GM12872 (cell line): ENCODE data around the gene PRR14L.

Experiments
- TF ChIP-seq, protein P1 (sequence below): IDR thresholded peaks from 3 replicates; pipeline ENCODE4 v1.5.1; 2011; ENCODE audit warnings: low read depth, mild to moderate bottlenecking, low read length, moderate library complexity; ENCODE audit not compliant: insufficient read depth

PRR14L gene

DNA sequence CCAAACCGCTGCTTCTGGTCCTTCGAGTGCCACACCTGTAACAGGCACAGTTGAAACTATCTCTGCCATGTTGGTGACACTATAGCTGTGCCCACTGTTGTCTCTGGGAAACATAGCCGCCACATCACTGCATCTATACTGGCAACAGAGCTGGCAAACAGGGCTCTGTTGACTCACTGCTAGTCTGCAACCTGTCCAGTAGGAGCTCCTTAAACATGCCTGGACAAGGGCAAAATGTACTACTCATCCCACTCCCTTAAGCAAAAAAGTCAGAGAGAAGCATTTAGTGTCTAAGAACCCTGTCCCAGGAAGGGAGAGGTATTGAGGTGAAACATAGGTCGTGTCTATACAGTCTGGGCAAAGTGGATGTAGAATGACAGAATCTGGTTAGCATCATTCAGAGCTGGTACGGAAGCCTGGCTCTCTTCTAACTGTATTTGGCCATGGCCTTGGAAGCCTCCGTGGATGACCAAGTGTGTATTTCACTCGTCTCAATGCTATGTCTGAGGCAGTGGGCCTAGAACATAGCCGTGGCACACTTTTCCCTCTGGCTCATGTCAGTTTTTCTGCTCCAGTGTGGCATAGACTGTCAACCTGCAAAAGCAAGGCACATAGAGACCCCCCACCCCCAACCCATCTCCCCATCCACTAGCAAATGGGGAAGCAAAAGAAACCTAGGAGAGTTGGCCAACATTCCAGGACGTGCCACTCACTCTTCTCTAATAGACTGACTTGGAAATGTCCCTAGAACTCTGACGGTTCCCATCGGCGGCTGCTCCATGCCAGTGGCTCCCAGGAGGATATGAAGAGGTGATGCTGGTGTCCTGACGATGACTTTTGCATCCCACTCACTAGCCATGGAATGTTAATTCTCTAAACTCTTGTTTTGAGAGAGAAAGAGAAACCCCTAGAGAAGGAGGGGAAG, 66.5 kb downstream of the PRR14L start:
- TF ChIP-seq, protein P1, sequence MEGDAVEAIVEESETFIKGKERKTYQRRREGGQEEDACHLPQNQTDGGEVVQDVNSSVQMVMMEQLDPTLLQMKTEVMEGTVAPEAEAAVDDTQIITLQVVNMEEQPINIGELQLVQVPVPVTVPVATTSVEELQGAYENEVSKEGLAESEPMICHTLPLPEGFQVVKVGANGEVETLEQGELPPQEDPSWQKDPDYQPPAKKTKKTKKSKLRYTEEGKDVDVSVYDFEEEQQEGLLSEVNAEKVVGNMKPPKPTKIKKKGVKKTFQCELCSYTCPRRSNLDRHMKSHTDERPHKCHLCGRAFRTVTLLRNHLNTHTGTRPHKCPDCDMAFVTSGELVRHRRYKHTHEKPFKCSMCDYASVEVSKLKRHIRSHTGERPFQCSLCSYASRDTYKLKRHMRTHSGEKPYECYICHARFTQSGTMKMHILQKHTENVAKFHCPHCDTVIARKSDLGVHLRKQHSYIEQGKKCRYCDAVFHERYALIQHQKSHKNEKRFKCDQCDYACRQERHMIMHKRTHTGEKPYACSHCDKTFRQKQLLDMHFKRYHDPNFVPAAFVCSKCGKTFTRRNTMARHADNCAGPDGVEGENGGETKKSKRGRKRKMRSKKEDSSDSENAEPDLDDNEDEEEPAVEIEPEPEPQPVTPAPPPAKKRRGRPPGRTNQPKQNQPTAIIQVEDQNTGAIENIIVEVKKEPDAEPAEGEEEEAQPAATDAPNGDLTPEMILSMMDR, result no peak

DNA sequence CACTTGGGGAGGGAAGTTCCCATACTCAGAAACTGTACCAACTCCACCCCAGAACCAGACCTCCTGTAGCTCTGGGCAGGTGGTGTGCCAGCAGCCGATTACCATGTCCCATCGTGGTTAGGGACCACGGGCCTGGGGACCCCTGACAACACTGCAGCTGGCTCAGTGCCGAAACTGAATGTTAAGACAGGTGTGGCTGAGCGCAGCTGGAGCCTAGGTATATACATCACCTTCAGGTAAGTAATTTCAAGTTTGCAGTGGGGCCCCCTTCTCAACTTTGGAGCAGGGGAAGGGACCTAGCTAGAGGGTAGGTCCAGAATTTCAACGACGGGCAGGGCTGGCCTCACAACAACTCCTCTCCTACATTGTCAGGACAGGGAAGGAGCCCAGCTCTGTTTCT, 67.2 kb downstream of the PRR14L start:
- TF ChIP-seq, protein P1, result no peak

DNA sequence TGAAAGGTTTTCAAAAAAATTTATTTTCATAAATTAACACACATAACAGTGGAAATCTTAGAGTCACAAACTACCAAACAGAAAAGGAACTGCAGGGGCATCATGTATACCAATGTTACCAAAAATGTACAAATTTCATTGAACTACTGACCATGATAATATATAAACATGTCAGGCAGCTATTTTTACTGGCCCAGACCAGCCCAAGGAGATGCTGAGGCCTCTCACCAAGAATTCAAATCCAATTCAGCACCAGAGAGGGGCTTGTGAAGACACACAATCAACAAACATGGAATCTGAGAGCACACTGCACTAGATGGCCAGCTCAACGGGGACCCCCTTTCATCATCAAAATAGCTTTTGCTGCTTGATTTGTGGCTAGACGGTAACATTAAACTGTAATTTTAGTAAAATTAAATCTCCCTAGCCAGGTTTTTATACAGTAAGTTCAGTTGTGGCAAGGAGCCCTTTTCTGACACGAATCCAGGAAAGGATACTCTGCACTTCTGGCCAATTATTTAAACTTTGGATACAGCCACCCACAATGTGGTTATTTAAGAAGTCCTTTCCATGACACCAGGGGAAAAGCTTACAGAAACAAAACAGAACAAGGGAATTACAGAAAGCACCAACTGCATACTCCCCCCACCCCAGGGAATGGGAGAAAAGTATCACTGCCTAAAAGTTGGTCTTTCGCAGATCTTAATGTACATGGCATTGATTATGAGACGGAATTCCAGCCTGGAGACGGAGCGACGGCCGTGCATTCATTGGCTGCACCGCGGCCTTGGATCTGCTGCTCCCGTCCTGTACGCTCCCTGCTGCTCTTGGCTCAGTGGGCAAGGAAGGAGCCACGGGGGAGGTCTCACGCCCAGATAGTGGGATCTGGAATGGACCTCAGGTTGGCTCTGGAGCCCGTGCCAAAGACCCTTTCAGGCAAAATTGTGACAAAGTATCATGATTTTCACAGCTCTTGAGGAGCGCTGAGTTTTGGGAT, 68.3 kb downstream of the PRR14L start:
- TF ChIP-seq, protein P1, result no peak

DNA sequence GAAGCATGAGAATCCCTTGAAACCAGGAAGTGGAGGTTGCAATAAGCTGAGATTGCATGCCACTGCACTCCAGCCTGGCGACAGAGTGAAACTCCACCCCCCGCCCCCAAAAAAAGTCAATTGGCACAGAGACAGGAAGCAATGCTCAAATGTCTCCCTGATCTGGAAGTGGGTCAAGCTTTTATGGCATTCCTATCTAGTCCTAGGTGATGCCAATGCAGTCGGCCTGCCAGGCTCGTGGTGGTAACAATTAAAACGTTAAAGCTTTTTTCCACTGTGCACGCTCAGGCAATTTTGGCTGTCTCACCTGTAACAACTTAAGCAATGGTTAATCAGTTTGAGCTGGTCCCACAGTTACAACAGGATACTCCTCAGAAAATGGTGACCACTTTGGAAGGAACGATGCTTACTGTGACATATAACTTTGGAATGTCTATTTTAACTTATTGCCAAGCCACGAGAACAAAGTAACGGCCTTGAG, 69.0 kb downstream of the PRR14L start:
- TF ChIP-seq, protein P1, result no peak

DNA sequence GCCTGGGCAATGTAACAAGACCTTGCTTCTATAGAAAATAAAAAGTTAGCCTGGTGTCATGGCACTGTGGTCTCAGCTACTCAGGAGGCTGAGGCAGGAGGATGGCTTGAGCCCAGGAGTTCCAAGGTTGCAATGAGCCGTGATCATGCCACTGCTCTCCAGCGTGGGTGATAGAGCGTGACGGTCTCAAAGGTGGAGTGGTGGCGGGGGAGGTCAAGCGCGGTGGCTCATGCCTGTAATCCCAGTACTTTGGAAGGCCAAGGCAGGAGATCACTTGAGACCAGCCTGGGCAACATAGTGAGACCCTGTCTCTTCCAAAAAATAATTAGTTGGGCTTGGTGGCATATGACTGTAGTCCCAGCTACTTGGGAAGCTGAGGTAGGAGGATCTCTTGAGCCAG, 71.2 kb downstream of the PRR14L start:
- TF ChIP-seq, protein P1, result no peak

DNA sequence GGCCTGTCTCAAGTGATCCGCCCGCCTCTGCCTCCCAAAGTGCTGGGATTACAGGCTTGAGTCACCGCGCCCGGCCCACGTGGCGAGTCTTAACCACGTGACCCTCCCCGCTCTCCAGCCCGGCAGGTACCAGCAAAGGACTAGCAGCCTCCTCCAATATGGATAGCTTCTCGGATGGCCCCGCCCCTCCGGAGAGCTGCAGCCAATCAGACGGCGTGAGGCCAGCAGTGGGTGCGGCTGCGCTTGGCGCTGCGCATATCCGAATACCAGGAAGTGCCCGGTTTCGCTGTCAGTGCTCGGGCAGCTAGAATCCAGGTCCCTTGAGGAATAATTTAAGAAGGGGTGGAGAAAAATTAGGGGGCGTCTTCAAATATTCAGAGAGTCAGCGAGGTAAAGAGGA, 73.2 kb downstream of the PRR14L start:
- TF ChIP-seq, protein P1, result no peak

DNA sequence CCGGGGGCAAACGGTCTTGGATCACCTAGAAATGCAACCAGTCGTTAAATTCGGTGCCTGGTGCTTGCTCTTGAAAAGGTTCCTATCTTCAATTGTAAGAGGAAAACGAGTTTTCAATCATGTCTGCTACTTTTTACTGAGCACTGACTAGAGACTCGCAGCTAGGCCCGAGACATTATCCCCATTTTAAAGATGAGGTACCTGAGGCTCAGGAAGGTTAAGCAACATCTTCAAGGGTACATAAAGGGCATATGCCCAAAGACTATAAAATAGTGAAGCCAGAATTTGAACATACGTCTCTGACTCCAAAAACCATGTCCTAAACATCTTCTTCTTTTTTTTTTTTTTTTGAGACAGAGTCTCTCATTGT, 87.3 kb downstream of the PRR14L start:
- TF ChIP-seq, protein P1, result no peak
